Testis (tissue), 2 donors: ENCODE data around the gene ABCB9.

ENCODE experiments used
- POLR2A ChIP-seq: fragments of 450-650 bp; IDR thresholded peaks from one replicate; pipeline ENCODE4 v1.6.1; 2017; ENCODE audit warnings: antibody characterized with exemption, mild to moderate bottlenecking, moderate library complexity
- TF ChIP-seq, protein P1 (sequence below), 3 experiments: fragments of 450-650 bp in 2 of 3; fragments of 200-600 bp in 1 of 3; sonication (generic) in 1 of 3; IDR thresholded peaks; one replicate each; pipeline ENCODE4 v1.5.1; 2016 to 2019; ENCODE audit warnings: antibody characterized with exemption in 3 of 3, mild to moderate bottlenecking in 2 of 3, moderate library complexity in 1 of 3

DNA sequence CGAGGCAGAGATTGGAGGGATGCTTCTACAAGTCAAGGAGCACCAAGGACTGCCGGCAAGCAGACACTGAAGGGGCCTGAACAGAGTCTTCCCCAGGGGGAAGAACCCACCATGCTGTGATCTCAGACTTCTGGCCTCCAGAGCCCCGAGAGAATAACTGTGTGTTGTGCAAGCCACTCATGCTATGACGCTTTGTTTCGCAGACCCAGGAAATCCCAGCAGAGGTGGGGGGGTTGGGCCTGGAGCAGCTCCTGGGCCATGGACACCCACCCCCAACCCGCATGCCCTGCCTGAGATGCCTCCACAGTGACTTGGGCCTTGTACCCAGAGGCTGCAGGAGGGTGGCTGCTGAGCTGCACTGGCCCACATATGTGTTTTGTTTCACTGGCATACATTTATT lies 45.4 kb upstream of the ABCB9 start:
- no peak for TF ChIP-seq POLR2A
- TF ChIP-seq, protein P1, sequence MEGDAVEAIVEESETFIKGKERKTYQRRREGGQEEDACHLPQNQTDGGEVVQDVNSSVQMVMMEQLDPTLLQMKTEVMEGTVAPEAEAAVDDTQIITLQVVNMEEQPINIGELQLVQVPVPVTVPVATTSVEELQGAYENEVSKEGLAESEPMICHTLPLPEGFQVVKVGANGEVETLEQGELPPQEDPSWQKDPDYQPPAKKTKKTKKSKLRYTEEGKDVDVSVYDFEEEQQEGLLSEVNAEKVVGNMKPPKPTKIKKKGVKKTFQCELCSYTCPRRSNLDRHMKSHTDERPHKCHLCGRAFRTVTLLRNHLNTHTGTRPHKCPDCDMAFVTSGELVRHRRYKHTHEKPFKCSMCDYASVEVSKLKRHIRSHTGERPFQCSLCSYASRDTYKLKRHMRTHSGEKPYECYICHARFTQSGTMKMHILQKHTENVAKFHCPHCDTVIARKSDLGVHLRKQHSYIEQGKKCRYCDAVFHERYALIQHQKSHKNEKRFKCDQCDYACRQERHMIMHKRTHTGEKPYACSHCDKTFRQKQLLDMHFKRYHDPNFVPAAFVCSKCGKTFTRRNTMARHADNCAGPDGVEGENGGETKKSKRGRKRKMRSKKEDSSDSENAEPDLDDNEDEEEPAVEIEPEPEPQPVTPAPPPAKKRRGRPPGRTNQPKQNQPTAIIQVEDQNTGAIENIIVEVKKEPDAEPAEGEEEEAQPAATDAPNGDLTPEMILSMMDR (IDR thresholded peaks at IDR 0.05), result no peak
